IPS DF 19.7 (cell line): Measurements from ENCODE around the gene PRDM11.

ENCODE experiments used
- DNase-seq: peaks from one replicate; pipeline ENCODE4 v3.0.0-alpha.2; 2013; ENCODE audit warnings: low read depth, low spot score

Gene PRDM11

DNA sequence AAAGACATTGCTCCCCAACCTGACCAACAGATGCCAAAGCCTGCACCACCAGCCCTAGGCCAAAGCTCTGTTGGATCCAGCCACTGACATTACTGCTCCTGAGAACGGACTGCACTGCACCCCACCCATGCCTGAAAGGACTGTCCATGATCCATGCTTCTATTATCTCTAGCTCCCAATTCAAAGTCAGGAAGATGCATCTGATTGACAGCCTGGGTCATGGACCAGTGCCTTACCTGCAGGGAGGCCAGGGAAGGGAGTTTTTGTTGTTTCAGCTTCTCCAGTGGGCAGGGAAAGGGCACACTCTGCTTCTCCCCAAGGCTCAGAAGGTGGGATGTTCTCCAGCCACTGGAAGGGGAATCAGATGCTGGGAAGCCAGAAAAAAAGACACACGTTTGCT lies 4.8 kb upstream of the PRDM11 start:
- no peak for DNase-seq

DNA sequence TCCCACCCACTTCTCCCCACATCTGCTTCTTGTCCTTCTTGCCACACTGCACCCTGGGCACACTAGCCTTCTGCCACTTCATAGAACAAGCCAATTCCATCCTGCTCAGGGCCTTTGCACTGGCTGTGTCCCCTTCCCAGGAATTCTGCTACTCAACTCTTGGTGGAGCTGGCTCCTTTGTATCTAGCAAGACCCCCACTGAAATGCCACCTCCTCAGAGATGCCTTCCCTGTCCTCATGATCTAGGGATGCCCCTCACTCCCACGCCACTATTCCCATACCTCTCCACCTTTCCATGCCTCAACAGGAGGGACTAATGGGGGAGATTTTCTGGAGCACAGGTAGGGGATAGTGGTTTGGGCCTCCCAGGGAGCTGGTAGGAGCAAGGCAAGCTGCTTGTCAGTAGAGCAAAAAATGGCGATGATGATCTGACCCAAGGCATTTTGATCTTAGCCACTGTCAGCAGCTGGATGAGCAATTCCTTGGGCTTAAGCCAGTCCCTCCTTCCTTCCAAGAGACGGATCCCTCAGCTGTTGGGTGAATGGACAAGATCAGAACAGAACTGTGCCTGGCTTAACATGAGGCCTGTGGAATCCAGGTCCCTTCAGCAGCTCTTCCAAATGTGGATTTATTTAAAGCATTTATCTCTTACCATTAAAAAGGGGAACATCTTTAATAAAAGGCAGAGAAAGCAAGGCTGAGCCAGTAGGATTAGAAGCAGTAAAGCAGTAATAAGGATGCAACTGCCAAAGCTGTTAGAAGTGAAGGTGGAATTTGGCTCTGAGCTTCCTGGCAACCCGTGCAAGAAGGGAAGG lies 4.0 kb upstream of the PRDM11 start:
- no peak for DNase-seq

DNA sequence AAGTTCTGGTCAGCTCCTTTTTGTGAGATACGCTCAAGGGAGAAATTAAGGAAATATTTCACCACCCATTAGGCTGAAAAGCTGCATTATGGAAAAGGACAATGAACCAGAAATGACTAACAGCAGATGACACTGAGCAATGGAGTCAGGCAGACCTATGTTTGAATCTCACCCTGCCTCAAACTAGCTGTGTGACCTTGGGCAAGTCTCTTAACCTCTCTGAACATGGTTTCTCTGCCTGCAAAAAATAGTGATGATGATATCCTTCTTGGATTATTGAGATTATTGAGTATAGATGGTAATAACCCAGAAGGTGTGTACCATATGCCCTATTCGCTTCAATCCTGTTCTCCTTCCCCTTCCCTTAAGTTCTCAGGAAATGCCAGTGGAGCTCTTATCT lies 2.9 kb upstream of the PRDM11 start:
- DNase-seq = no peak

DNA sequence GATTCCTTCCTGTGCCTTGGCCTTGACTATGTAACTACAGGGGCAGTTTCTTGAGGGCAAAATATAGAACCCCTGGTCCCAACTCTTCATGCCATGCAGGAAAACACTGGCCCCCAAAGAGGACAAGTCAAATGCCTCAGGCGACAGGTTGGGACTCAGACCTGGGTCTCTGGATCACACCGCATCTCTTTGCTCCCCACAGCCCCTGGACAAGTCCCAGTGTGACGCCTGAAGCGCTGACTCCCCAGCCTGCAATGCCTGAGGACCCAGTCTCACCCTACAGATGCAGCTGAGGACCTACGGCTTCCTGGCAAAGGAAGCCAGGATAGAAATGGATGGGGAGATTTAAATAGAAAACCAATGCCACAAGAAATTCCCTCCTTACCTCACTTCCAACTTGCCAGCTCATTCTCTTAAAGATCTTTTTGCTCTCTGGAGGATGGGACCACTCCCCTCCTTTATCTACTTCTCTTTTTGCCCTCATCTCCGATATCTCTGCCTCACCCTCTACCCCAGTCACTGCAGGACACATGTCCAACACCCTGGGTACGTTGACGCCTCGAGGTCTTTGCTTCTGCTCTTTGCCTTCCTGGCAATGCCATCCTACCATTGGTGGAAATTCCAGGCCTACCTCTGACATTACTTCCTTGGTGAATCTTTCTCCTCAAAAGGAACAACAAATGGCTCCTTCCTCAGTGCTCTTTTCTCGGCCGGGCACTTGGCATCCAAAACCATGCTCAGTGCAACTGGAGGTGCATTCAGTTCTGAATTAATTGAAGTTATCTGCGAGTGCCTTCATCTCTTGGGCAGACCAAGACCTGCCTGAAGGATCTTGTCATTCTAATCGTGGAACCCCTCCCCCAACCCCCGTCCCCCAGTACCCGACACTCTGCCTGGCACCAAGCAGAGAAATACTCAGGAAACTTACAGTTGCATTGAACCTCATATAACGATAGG lies 2.0 kb upstream of the PRDM11 start:
- no peak for DNase-seq

DNA sequence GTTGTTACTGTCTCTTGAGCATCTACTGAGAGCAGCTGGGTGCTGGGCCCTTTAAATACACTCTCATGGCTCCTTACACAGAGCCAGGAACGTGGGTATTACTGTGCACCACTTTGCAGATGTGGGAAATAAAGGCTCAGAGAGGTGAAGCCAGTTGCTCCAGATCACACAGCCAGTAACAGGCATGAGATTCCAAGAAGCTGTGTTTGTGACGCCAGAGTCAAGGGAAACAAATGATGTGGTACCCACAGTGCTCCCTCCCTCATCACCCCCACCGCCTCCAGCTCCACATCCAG lies 1.4 kb upstream of the PRDM11 start:
- DNase-seq = no peak

DNA sequence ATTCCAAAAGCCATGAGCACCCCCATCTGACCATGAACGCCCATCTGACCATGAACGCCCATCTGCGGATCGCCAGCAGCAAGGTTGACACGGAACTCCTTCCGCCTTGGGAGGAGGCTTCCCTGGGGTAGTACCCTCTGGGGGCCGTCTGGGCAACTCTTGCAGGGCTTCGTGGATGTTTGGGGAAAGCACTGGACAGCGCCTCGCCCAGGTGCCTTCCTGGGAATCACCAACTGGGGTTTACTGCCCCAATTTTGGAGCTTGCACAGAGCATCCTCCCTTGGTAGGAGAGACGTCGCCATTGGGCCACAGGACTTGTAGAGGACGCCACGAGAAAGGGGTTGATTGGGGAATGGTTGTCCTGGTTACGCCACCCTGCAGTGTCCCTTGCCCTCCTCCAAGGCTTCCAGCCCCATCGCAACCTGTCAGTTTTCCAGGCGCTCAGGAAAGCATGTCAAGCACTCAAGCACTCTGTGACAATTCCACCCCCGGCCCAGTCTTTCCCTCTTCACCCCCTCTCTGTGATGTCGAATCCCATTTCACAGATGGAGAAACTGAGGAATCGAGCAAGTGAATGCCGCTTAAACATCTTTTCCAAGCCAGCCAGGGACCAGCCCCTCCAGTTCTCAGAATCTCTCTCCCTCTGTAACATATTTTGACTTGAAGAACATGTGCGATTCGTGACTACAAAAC lies 914 bp upstream of the PRDM11 start:
- peak; percentile 59 for DNase-seq

DNA sequence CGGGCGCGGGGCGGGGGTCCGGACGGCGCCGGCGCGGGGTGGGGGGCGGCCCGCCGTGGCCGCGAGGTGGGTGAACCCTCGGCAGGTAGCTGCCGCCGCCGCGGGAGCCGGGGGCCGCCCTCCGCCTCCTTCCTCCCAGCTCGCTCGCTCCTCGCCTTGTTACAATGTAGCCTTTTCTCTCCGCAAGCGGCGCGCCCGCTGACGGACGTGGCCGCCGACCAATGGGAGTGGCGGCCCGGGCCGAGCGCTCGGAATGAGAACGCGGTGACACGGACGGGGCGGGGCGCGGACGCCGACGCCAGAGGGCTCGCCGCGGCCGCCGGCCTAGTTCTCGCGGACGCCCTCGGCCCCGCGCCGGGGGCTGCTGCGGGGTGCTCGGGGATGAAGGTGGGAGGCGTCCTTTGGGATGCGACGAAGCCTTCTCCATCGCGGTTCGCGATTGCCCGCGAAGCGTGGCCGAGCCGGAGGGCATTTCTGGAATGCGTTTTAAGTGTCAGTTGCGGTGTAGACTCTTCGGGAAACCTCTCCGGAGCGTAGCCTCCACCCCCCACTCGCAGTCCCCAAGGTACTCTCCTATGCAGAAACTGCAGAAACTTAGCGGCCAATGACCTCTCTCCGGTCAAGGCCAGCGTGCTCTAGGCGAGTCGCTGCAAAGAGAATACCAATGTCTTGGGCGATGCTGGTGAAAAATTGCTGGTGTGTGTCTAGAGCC lies 734 bp downstream of the PRDM11 start:
- peak; percentile 61 for DNase-seq

DNA sequence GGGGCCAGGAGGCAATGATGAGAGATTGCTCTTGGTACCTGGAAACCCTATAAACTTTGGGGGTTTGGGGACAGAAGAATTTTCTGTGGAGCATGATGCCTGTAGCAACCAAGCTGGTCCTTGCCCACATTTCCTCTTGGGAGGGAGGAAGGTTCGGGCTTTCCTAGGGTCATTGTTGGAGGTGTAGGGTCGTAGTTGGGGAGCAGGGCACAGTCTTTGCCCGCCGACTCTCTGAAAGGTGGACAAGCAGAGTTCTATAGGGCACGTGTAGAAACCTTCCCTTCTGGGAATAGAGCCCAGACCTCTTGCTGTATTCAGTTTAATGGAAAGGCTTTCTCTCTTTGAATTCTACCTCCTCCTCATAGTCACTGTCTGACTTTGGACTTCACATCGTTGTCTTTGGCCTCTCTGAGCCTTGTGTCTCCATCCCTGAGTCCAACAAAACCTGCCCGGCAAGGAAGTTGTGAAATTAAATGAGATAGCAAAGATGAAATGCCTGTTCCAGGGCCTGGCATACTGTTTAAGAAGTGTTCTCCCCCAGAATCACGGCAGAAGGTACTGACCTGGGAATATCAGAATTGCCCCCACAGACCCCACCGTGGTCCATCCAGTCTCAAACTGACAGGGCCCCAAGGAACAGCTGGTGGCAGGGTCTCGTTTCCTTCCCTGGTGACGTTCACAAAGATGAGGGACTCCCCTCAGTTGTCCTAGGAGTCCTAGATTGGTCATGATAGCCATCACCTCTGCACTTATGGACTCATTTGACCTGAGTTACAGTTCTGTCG lies 1.6 kb downstream of the PRDM11 start:
- DNase-seq = no peak

DNA sequence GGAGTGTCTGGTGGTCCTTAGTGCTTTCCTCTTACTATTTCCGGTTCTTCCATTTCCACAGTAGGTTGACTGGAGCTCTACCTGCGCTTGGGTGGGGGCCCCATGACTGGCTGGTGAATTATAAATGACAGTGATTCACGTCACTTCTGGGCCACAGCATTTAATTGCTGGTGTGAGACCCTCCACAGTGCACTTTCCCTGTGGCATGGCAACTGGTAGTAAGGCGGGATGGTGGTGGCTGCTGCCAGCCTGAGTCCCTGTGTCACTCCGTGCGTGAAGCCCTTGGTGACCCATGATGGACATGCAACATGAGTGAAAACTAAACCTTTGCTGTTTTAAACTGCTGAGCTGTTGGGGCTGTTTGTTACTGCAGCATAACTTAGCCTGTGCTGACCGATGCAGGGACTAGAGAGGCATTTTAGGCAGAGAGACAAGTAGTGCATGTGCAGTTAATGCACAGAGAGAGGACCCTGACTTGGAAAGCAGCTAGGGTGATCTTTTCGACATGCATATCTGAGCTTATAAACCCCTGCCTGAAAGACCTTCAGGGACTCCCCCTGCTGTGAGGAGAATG lies 3.1 kb downstream of the PRDM11 start:
- DNase-seq = no peak

DNA sequence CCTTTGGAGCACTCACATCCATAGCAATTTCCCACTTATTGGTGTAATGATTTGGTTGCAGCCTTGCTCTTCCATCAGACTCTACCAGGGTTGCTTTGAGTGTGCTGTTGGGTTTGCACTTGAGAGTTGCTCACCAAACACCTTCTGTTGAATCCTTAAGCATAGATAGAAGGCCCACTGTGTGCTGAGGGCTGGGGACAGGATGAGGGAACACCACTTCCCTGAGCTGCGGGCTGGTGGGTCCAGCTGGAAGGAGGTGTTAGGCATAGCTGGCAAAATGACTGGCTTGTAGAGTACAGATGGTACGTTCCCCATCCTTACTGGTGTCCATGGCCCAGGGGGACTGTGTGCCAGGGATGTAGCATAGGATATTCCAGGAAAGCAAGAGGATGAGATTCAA lies 3.9 kb downstream of the PRDM11 start:
- DNase-seq = no peak

DNA sequence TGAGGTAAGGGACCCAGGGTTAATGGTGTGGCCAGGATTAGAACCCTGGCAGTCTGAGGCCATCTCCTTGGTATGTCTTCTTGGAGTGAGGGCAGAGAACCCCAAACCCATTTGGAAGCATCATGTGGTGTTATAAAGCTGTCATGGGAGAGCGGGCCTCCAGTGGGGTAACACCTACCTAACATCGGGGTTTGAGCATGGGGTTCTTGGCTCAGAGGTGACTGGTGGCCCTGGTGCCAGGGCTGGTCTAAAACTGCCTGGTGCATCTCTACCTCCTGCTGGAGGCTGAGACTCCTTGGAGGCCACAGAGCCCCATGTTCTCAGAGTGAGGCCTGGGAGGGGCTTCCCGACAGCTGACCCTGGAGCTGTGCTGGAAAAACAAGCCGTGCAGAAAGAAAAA lies 4.5 kb downstream of the PRDM11 start:
- DNase-seq = no peak

DNA sequence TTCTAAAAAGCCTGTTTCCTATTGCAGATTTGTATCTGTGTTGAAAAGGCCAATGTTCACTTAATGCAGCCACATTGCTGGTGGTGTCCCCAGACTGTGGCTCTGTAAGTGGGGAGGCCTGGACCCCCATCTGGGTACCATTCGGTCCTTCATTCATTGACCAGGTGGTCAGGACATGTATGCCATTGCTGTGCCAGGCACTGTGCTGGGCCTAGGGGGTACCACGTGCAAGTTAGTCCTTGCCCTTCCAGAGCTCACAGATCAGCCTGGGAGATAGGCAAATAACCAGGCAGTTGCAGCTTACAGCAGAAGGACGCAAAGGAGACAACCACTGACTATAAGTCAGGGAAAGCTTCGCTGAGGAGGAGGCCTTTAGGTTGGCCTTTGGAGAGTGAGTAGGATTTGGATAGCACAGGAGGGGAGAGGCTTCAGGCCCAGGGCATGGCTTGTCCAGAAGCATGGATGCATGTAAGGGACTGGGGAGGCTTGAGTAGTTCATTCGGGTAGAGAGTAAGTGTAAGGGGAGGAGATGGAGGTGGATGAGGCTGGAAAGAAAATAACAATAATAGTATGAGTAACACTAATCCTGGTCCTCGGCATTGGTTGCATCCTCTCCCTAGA lies 5.0 kb downstream of the PRDM11 start:
- no peak for DNase-seq

DNA sequence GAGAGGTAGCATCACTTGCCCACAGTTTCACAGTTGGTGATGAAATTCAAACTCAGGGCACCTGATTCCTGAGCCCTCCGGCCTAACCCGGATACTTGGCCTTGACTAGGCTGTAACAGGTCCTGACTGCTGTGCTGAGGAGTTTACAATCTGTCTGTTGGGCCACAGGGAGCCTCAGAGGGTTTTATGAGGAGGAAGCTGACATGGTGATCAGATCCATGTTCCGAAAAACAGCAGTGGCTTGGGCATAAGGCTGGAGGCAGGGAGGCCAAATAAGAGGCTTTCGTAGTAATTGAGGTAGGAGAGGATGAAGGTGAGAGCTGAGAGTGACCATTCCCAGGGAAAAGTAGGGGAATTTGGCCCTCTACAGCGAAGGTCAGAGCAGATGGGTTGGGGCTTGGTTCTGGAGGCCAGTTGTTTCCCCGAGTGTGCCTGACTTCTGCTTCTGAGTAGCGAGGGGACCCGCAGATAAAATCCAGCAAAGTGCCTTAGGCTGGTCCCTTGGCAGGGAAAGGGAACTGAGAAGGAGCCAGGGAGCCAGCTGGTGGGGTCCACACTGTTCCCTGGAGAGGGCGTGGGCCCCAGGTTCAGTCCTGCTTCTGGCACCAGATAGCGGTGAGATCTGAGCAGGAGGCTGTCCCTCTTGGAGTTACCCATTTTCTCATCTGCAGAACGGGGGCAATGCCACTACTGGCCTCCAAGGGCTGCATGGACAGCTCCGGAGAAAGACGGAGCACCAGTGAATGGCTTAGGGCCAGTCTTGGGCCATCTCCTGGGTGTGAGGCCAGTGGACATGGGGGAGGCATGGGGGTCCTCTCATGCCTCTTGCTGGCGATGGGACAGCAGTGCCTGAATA lies 6.5 kb downstream of the PRDM11 start:
- no peak for DNase-seq

DNA sequence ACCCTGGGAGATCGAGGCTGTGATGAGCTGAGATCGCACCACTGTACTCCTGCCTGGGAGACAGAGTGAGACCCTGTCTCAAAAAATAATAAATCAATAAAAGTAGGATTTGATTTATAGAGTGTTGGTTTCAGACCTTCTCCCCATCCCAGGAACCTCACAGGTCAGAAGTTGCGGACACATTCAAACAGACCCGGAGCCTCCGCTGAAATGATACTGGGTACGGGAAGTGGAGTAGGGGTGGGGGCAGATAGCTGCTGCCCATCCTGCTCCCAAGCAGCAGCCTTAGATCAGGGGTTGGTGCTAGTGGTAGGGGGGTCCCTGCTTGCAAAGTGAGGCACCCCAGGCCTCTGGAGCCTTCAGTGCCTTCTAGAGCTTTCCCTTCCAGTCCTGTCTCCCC lies 7.8 kb downstream of the PRDM11 start:
- DNase-seq = no peak

DNA sequence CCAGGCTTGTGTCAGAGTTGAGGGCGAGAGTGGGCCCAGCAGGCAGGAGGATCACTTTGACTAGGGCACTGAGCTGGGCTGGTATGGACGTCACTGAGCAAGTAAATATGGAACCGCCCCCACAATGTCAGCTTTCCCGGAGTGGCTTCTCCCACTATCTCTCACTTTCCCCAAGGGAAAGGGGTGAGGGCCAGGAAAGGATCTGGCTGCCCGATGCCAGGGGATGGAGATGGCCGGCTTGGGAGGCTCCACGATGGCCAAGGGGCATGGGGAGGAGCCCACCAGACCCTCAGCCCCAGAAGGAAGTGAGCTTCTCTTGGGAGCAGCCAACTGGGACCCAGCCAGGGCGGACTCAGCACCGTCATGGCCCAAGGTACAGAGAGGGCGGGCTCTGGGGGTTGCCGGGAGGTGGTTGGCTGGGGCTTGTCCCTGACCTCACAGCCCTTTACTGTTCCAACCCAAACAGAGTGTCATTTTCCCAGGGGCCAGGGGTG lies 8.7 kb downstream of the PRDM11 start:
- DNase-seq = no peak

DNA sequence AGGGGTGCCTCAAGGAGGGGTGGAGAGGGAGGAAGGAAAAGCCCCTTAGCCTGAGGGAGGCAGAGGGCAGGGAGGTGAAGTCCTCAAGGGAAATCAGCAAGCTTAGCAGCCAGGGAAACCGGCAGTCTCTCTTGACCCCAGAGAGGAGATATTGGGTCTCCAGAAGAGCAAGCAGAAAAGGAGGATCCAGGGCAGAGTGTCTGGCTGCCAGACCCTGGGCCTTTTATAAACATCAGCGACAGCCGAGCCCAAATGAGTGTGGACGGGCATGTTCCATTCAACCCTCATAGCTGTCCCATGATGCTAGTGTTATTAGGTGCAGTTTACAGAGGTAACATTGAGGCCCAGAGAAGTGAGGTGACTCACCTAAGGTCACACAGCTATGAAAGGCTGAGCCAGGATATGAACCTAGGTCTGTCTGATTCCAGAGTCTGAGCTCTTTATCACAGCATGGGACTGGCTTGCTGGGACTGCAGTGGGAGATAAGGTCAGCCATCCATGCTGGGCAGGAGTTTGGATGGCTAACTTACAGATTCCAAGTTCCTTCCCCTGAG lies 9.3 kb downstream of the PRDM11 start:
- DNase-seq = no peak

DNA sequence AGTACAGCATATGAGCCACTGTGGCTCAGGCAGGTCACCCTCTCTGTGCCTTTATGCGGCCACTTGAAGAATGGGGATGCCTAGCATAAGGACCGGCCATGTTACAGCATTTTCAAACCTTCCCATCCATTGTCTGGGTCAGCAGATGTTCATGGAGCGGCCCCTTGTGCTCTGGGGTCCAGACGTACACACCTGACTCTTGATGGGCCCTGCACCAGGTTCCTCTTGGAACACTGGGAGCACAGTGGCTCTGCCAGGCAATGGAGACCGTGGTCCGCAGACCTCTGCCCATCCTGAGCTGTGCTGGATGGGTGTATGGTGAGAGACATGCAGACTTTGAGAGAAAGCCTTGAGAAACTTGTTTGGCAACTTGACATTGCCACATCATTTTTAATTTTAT lies 9.8 kb downstream of the PRDM11 start:
- no peak for DNase-seq

DNA sequence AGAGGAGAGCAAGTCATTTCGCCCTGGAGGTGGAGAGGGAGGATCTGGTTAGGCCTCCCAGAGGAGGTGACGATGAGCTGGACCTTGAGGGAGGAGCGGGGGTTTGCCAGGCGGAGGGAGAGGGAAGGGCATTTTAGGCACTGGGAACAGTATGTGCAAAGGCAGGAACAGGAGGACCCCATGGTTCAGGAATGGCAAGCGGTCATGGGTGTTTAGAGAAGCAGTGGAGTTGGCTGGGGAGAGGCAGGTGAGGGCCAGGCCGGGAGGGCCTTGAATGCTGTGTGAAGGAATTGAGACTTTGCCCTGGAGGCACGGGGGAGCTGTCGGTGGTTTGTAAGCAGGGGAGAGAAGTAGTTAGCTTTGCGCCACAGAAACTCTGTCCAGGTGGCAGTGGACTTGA lies 10.3 kb downstream of the PRDM11 start:
- DNase-seq = no peak
